ENCODE results near the gene OBP2B. TPM values are rescaled to one million over a fixed set of nuclear protein-coding genes. Genes with fewer than 3 reads are reported as not detected.
A peak's percentile ranks its signal among the peaks of the same experiment; 100 is the strongest.

The OBP2B gene
- total and polyA plus RNA-seq, 9 of the 15 experiments (the other 6 are each of a cell fraction or from before 2014, with no cell fraction given): not detected

GRCh38 chr9:133191989-133192388, 17.1 kb downstream of the OBP2B start (continued):
- TF ChIP-seq CBX3 (IDR thresholded peaks at IDR 0.05; ENCODE audit: borderline replicate concordance in 1 of 2, low read length in 2 of 2) (0 out of 3 replicates have a peak, but pooled peaks of 1 of the 2 experiments have one; percentile 25), ZNF133 (CRISPR knock-in tag; IDR thresholded peaks at IDR 0.05) (no peak), ZNF274 (IDR thresholded peaks at IDR 0.05; ENCODE audit: borderline replicate concordance, low read depth, low read length) (no peak), PHTF2 (CRISPR knock-in tag; IDR thresholded peaks at IDR 0.05) (no peak), TEAD1 (CRISPR knock-in tag; IDR thresholded peaks at IDR 0.05) (no peak), ZNF318 (IDR thresholded peaks at IDR 0.05; ENCODE audit: borderline replicate concordance in 1 of 2, low read depth in 1 of 2) (no peak), SMAD2 (IDR thresholded peaks at IDR 0.05; ENCODE audit: low read depth, low read length) (no peak), MEF2D (tag; conservative IDR thresholded peaks at IDR 0.05; ENCODE audit: low read depth) (no peak), SMARCC2 (IDR thresholded peaks at IDR 0.05; ENCODE audit: low read depth) (no peak), ADNP (tag; IDR thresholded peaks at IDR 0.05) (peak; percentile 91), HDAC2 (IDR thresholded peaks at IDR 0.05) (0 out of 2 replicates have a peak, but pooled peaks have one; percentile 40), BCOR (IDR thresholded peaks at IDR 0.05) (peak; percentile 89)

Data from K562 (cell line).